GM23248 (cell line): ENCODE results near the gene ALKBH1.

ENCODE experiments used
- EZH2 ChIP-seq: fragments of 200-600 bp; sonication (generic); IDR thresholded peaks from 2 replicates; pipeline ENCODE4 v1.6.1; 2018; ENCODE audit warnings: antibody characterized with exemption, mild to moderate bottlenecking; ENCODE audit not compliant: insufficient read depth, poor library complexity, severe bottlenecking
- EZH2phosphoT487 ChIP-seq: fragments of 200-600 bp; sonication (generic); IDR thresholded peaks from 2 replicates; pipeline ENCODE4 v1.6.1; 2018; ENCODE audit warnings: antibody characterized with exemption, moderate library complexity, mild to moderate bottlenecking, low read depth; ENCODE audit not compliant: insufficient read depth

GRCh38 chr14:77717608-77718305 lies 9.9 kb upstream of the ALKBH1 start:
- TF ChIP-seq EZH2phosphoT487 = no peak
- TF ChIP-seq EZH2 = no peak
